HuH-7 (cell line): ENCODE measurements around the gene HMG20B.

ENCODE experiments used
- DNase-seq: peaks from one replicate; pipeline ENCODE4 v3.0.0; 2011; ENCODE audit warnings: low spot score

The HMG20B gene

DNA sequence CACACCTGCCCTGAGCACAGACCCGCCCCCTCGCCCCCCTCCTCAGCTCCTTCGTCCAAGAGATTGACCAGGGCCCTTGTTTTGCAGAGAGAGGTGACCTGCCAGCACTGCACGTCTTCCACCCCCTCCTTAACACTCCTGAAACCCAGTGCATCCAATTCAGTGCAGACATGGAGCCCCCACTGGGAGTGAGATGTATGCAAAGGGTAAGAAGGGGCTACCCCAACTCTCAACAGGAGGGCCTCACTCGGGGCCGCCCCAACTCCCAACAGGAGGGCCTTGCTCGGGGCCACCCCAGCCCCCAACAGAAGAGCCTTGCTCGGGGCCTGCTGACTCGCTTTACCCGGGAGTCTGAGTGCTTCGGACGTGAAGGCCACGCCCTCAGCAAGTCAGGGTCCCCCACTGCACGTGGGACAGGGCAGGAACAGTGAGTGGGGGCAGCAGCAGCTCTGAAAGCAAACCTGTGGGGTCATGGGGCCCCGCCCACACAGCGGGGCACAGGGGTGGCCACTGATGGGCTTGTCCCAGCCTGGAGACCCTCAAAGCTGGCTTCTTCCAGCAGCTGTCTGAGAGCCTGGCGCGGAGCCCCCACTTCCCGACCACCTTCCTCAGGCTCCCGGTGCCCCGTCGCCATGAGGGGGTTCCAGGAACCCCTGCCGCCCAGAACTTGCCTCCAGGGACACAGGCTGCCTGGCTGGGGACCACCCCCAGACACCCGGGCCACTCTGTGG, 48.2 kb downstream of the HMG20B start:
- DNase-seq, result no peak

- DNase-seq, result no peak
These were observed 48.9 kb downstream of the HMG20B start for GRCh38 chr19:3621689-3622088.

DNA sequence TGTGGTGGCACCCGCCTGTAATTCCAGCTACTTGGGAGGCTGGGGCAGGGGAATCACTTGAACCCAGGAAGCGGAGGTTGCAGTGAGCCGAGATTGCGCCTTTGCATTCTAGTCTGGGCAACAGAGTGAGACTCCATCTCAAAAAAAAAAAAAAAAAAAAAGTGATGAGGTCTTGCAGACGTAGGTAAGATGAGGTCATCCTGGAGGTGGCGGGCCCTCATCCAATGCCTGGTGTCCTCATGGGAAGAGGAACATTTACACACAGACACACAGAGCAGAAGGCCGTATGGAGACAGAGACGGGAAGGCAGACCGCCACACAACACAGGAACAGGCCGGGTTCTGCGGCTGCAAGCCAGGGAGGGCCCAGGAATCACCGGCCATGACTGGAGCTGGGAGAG, 49.5 kb downstream of the HMG20B start:
- no peak for DNase-seq

- DNase-seq, result no peak
These were observed 51.0 kb downstream of the HMG20B start for GRCh38 chr19:3623716-3624115.

GRCh38 chr19:3625996-3626472, 53.3 kb downstream of the HMG20B start:
- DNase-seq, result no peak

GRCh38 chr19:3626473-3627350, 54.0 kb downstream of the HMG20B start, which contains the start of gene CACTIN:
CACTIN (minus strand) TSS chr19:3626790; CDS start chr19:3626762, 28 bp downstream.
- DNase-seq, result peak; percentile 99

GRCh38 chr19:3627351-3627723, 54.6 kb downstream of the HMG20B start:
- DNase-seq, result no peak
